Subcutaneous preadipocyte (primary cell): ENCODE measurements around the gene WNT3. TPM values are rescaled to one million over a fixed set of nuclear protein-coding genes. Genes with fewer than 3 reads are reported as not detected.

Source experiments
- total RNA-seq: library from RNA; depleted of rRNA; stranded (reverse); fragments of >200 nt; gene quantifications from 2 replicates; pipeline ENCODE4 v1.2.3, GENCODE V29; 2012

The WNT3 gene
- 0.37 and 0.39 TPM in 2 replicates for total RNA-seq

DNA sequence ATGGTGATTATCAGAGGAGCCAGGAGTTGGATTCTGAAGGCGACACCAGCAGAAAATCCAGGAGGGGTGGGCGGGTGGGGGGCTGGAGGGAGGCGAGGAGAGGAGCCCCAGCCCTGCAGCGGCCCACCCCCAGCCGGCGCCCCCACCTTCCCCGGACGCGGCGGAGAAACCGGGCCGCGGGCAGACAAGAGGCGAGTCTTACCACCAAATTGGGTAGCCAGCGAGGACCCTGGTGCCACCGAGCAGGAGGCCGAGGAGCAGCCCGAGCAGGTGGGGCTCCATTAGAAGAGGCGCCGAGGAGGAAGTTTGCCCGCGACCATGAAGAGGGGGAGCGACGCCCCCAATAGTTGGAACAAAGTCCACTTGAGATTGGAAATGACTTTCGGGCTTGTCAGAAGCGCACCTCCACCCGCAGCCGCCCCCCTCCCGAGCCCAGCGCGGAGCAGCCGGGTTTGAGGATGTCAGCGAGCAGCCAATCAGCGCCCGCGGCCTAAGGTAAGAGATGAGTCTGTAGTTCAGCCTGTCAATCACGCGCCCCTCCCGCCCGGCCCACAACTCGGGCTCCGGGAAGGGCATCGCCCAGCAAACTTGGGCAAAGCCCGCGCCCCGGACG, at the start of gene WNT3:
TSS of gene WNT3 (minus strand) at position 377 of the 613 bp plus-strand sequence. CDS start at position 282, 95 bp downstream.

DNA sequence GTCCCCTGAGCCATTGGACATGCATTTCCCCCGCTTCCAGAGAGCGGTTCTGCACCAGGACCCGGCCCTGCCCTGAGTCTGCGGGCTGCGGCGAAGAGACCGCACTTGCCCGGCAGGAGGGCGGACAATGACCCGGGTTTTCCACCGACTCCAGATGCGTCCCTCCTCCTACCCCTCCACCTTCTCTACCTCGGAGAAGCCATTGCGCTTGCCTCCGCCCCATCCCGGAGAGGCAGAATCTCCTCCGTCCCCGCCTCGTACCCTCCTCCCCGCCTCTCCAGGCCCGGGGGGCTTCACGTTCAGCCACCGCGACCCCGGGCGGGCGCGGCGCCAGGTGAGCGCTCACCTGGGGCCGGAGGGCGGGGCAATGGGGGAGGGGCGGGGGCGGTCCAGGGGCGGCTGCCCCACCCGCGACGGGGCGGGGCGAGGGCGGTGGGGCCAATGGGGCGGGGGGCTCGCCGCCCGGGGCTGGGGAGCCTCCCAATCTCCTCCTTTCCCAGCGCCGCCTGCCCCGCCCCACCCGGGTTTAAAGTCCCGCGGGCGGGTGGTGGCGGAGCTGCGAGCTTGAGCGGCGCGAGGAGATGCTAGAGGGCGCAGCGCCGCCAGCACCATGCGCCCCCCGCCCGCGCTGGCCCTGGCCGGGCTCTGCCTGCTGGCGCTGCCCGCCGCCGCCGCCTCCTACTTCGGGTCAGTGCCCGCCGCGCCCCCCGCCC, 32.7 kb upstream of the WNT3 start, which contains the start of gene WNT9B:
TSS of gene WNT9B (plus strand) at position 555 of the 713 bp plus-strand sequence. CDS start at position 611, 56 bp downstream.

Other genes starting within 250 kb of the WNT3 start
- 3.7 and 11.7 TPM in 2 replicates for gene ARL17A, start 239.0 kb downstream of the WNT3 start, total RNA-seq
- gene NSF, start 228.0 kb downstream of the WNT3 start, total RNA-seq, result 36.0 and 50.2 TPM in 2 replicates
- not detected in 2 replicates for gene WNT9B, start 32.9 kb upstream of the WNT3 start, total RNA-seq
- gene GOSR2, start 104.5 kb upstream of the WNT3 start, total RNA-seq, result 31.6 and 37.5 TPM in 2 replicates
- not detected in 2 replicates for gene RPRML, start 160.6 kb upstream of the WNT3 start, total RNA-seq